Fibroblast of lung (primary cell): ENCODE results near the gene ARHGAP42. TPM values are rescaled to one million over a fixed set of nuclear protein-coding genes. Genes with fewer than 3 reads are reported as not detected.
A peak's percentile ranks its signal among the peaks of the same experiment; 100 is the strongest.

ENCODE experiments used
- DNase-seq, 2 donors: peaks; one replicate each; pipeline versions ENCODE4 v3.0.0 to v3.0.0-alpha.2; 2010; ENCODE audit warnings: low read depth in 2 of 2
- H2AFZ ChIP-seq: 2 replicates; pipeline ENCODE4 v1.5.1; 2012; ENCODE audit warnings: low read length, control low read depth, inconsistent platforms
- H3K27ac ChIP-seq: 2 replicates; pipeline ENCODE4 v1.5.1; 2011; ENCODE audit warnings: low read length, control low read depth; ENCODE audit not compliant: insufficient read depth
- H3K27me3 ChIP-seq: 2 replicates; pipeline ENCODE4 v1.5.1; 2011; ENCODE audit warnings: mild to moderate bottlenecking, low read length; ENCODE audit not compliant: control insufficient read depth, insufficient read depth
- H3K36me3 ChIP-seq: 2 replicates; pipeline ENCODE4 v1.5.1; 2011; ENCODE audit warnings: low read length; ENCODE audit not compliant: control insufficient read depth, insufficient read depth
- H3K4me1 ChIP-seq: 2 replicates; pipeline ENCODE4 v1.5.1; 2011; ENCODE audit warnings: low read length; ENCODE audit not compliant: control insufficient read depth, insufficient read depth; ENCODE audit errors: extremely low read depth
- H3K4me2 ChIP-seq: 2 replicates; pipeline ENCODE4 v1.5.1; 2011; ENCODE audit warnings: low read length, control low read depth; ENCODE audit not compliant: insufficient read depth; ENCODE audit errors: extremely low read depth
- H3K4me3 ChIP-seq, 4 experiments: fragments of 200-600 bp in 1 of 4; sonication (generic) in 1 of 4; replicated peaks in 1 of 4; 2 replicates each; pipeline ENCODE4 v1.5.1; 2011 to 2016; ENCODE audit warnings: low read length in 4 of 4, low read depth in 3 of 4, mild to moderate bottlenecking in 3 of 4, control low read depth in 2 of 4, inconsistent platforms in 1 of 4, mixed read lengths in 1 of 4; ENCODE audit not compliant: insufficient read depth in 1 of 4; ENCODE audit errors: control extremely low read depth in 1 of 4
- H3K79me2 ChIP-seq: 2 replicates; pipeline ENCODE4 v1.5.1; 2012; ENCODE audit warnings: mild to moderate bottlenecking, low read length, inconsistent platforms; ENCODE audit not compliant: control insufficient read depth, insufficient read depth
- H3K9ac ChIP-seq: 2 replicates; pipeline ENCODE4 v1.5.1; 2011; ENCODE audit warnings: mild to moderate bottlenecking, low read length, control low read depth; ENCODE audit not compliant: insufficient read depth
- H3K9me3 ChIP-seq: 2 replicates; pipeline ENCODE4 v1.5.1; 2012; ENCODE audit warnings: low read depth, low read length; ENCODE audit not compliant: control insufficient read depth, insufficient read depth
- H4K20me1 ChIP-seq: 2 replicates; pipeline ENCODE4 v1.5.1; 2011; ENCODE audit warnings: low read length; ENCODE audit not compliant: control insufficient read depth, insufficient read depth; ENCODE audit errors: extremely low read depth
- CTCF ChIP-seq, 2 donors: IDR thresholded peaks in 1 of 2; conservative IDR thresholded peaks in 1 of 2; 1 replicate in 1 of 2; 2 replicates in 1 of 2; pipeline ENCODE4 v1.5.1; 2011 to 2012; ENCODE audit warnings: low read length in 2 of 2, control low read depth in 1 of 2, inconsistent platforms in 1 of 2, low read depth in 1 of 2, mild to moderate bottlenecking in 1 of 2
- EZH2 ChIP-seq: IDR thresholded peaks from 2 replicates; pipeline ENCODE4 v1.5.1; 2012; ENCODE audit warnings: low read length, control low read depth, mild to moderate bottlenecking; ENCODE audit errors: missing control alignments
- polyA plus RNA-seq, 2 donors: library from polyadenylated mRNA; depleted of rRNA in 1 of 2; stranded (reverse) in 1 of 2; unstranded in 1 of 2; fragments of >200 nt; gene quantifications; 2 replicates each; pipeline ENCODE4 v1.2.1, GENCODE V29; 2011 to 2012; ENCODE audit warnings: missing spikeins in 1 of 2
- total RNA-seq: library from RNA; depleted of rRNA; stranded (reverse); fragments of >200 nt; gene quantifications from 2 replicates; pipeline ENCODE4 v1.2.1, GENCODE V29; 2014

ARHGAP42 gene
- total and polyA plus RNA-seq, 2 donors (not counting 1 experiment from before 2014, with no cell fraction given), result 8.0 to 13.4 TPM

- Histone ChIP-seq H3K27ac (no peak overlapping the region), H3K4me3 (no peak overlapping the region), H3K27me3 (no peaks in the 10 kb centered on the region)
Observed at GRCh38 chr11:100908746-100909145, 221.7 kb downstream of the ARHGAP42 start.

GRCh38 chr11:100910808-100911207 lies 223.7 kb downstream of the ARHGAP42 start:
- no peaks in the 10 kb centered on the region for H3K36me3 ChIP-seq
- H3K27me3 ChIP-seq, result no peaks in the 10 kb centered on the region
- DNase-seq, result no peak
- H3K4me2 ChIP-seq, result no peak overlapping the region
- no peaks in the 10 kb centered on the region for H3K79me2 ChIP-seq
- H4K20me1 ChIP-seq, result no peaks in the 10 kb centered on the region
- no peak overlapping the region for H3K4me3 ChIP-seq
- H3K9ac ChIP-seq, result no peak overlapping the region
- no peak overlapping the region for H3K27ac ChIP-seq
- no peaks in the 10 kb centered on the region for H3K9me3 ChIP-seq
- H3K4me1 ChIP-seq, result no peaks in the 10 kb centered on the region
- no peak overlapping the region for H2AFZ ChIP-seq
- TF ChIP-seq CTCF (conservative IDR thresholded peaks at IDR 0.05 in 1 of 2, IDR thresholded peaks at IDR 0.05 in 1 of 2; ENCODE audit: low read depth in 1 of 2, low read length in 2 of 2) (no peak), EZH2 (no peak)

More at GRCh38 chr11:100908746-100909145, 221.7 kb downstream of the ARHGAP42 start:
- Histone ChIP-seq H4K20me1 (no peaks in the 10 kb centered on the region), H3K4me2 (no peak overlapping the region), H3K4me1 (no peaks in the 10 kb centered on the region), H3K79me2 (no peaks in the 10 kb centered on the region), H2AFZ (no peak overlapping the region), H3K9ac (no peak overlapping the region), H3K9me3 (no peaks in the 10 kb centered on the region), H3K36me3 (no peaks in the 10 kb centered on the region)
- no peak for TF ChIP-seq EZH2
- no peak for TF ChIP-seq CTCF (conservative IDR thresholded peaks at IDR 0.05 in 1 of 2, IDR thresholded peaks at IDR 0.05 in 1 of 2; ENCODE audit: low read depth in 1 of 2, low read length in 2 of 2)
- peak in 1 of 2 donors; percentile 85 for DNase-seq

GRCh38 chr11:100914415-100915110 lies 227.5 kb downstream of the ARHGAP42 start:
- no peak overlapping the region for H3K9ac ChIP-seq
- no peaks in the 10 kb centered on the region for H3K36me3 ChIP-seq
- no peaks in the 10 kb centered on the region for H3K9me3 ChIP-seq
- no peaks in the 10 kb centered on the region for H3K27me3 ChIP-seq
- DNase-seq, result peak in 1 of 2 donors; percentile 57
- H4K20me1 ChIP-seq, result no peaks in the 10 kb centered on the region
- TF ChIP-seq CTCF (conservative IDR thresholded peaks at IDR 0.05 in 1 of 2, IDR thresholded peaks at IDR 0.05 in 1 of 2; ENCODE audit: low read depth in 1 of 2, low read length in 2 of 2) (no peak), EZH2 (no peak)
- no peak overlapping the region for H2AFZ ChIP-seq
- no peaks in the 10 kb centered on the region for H3K4me1 ChIP-seq
- no peak overlapping the region for H3K4me3 ChIP-seq
- no peaks in the 10 kb centered on the region for H3K79me2 ChIP-seq
- H3K27ac ChIP-seq, result no peak overlapping the region
- H3K4me2 ChIP-seq, result no peak overlapping the region
